ENCODE measurements around the gene BCO2.
"Not testable (repeated sequence)": the region's sequence is repeated elsewhere in the genome, so short reads cannot be mapped to it uniquely, and the experiment has no call there.

DNA sequence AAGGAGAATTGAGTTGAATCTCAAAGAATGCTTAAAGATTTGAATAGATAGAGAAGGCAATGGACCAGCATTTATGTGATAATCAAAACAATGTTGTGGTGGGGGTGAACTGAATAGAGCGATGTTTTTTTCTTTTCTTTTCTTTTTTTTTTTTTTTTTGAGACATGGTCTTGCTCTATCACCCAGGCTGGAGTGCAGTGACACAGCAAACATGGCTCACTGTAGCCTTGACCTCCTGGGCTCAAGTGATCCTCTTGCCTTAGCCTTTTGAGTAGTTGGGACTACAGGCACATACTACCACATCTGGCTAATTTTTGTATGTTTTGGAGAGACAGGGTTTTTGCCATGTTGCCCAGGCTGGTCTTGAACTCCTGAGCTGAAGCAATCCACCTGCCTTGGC, 13.1 kb upstream of the BCO2 start:
- TF ChIP-seq, protein P1, sequence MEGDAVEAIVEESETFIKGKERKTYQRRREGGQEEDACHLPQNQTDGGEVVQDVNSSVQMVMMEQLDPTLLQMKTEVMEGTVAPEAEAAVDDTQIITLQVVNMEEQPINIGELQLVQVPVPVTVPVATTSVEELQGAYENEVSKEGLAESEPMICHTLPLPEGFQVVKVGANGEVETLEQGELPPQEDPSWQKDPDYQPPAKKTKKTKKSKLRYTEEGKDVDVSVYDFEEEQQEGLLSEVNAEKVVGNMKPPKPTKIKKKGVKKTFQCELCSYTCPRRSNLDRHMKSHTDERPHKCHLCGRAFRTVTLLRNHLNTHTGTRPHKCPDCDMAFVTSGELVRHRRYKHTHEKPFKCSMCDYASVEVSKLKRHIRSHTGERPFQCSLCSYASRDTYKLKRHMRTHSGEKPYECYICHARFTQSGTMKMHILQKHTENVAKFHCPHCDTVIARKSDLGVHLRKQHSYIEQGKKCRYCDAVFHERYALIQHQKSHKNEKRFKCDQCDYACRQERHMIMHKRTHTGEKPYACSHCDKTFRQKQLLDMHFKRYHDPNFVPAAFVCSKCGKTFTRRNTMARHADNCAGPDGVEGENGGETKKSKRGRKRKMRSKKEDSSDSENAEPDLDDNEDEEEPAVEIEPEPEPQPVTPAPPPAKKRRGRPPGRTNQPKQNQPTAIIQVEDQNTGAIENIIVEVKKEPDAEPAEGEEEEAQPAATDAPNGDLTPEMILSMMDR (IDR thresholded peaks at IDR 0.05): not testable (repeated sequence)
- not testable (repeated sequence) for TF ChIP-seq POLR2A (IDR thresholded peaks at IDR 0.05)

Measured in adrenal gland (tissue), 5 donors.